ENCODE data around the gene ABHD16B.

The ABHD16B gene

DNA sequence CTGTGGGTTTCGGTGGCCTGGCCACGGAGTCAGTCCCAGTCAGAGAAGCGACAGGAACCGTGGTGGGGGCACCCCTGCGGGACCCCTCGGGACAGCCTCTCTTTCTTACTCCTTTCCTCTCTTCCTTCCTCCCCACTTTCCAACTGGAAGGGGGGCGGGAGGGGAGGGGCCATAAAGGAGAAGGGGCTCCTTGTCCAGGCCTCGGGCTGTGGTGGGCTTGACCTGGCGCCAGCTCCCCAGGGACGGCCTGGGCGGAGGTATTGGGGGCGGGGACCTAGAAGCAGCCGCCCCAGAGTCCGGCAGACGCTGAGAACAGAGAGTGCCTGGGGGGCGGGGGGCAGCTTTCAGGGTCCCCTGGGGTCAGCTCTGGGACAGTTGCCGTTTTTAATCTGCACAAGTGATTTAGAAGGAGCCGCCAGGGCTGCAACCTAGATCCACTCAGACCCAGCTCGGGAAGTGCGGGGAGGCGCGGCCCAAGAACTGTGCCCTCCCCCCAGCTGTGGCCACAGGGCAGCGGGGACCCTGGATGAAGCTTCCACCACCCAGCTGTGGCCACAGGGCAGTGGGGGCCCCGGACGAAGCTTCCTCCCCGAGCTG is 6.4 kb upstream of the ABHD16B start:
- Histone ChIP-seq H3K4me1 (ENCODE audit: control insufficient read depth in 2 of 2, insufficient read depth in 2 of 2, low read length in 2 of 2) (peaks cover 23 to 24% of the 10 kb centered on the region in 2 donors), H3K36me3 (ENCODE audit: control insufficient read depth in 2 of 2, insufficient read depth in 2 of 2, low read length in 2 of 2) (no peaks in the 10 kb centered on the region), H3K9ac (ENCODE audit: low read depth in 1 of 2, low read length in 2 of 2) (peak overlapping the region in 1 of 2 donors; percentile 56)

DNA sequence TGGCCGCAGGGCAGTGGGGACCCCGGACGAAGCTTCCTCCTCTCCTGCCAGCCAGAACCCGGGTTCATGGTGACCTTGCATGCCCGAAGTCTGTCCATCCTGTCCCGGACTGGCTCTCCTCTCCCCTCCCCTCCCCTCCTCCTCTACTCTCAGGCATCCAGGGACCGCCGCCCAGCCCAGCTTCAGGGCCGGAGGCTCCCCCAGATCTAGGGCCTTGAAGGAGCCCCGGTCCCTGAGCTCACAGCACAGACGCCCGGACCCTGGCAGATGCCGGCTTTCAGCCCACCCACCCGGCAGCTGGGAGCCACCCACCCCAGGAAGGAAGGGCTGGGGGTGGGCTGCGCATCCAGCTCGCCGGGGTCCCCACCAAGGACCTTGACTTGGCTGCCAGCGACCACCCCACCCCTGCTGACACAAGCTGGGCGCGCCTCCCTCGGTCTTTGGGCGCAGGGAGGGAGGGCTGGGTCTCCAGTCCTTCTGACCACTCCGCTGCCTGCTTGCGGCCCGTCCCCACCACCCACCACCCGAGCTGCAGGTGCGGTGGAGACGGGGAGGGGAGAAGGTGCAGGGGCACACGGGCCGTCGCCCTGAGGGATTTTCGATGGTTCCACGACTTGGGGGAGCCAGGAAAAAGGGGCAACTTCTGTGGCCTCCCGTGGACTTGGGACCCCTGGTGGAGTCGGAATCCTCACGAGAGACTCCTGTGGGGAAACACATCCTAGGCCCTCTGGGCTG is 5.8 kb upstream of the ABHD16B start:
- Histone ChIP-seq H3K4me3 (ENCODE audit: low read length in 2 of 2) (no peak overlapping the region), H3K9me3 (ENCODE audit: control insufficient read depth in 2 of 2, low read length in 2 of 2) (no peaks in the 10 kb centered on the region), H3K27me3 (ENCODE audit: control insufficient read depth in 2 of 2, insufficient read depth in 2 of 2, low read length in 2 of 2) (peaks cover 10 to 21% of the 10 kb centered on the region in 2 donors), H3K36me3 (ENCODE audit: control insufficient read depth in 2 of 2, insufficient read depth in 2 of 2, low read length in 2 of 2) (no peaks in the 10 kb centered on the region), H3K4me1 (ENCODE audit: control insufficient read depth in 2 of 2, insufficient read depth in 2 of 2, low read length in 2 of 2) (peaks cover 23 to 24% of the 10 kb centered on the region in 2 donors), H3K27ac (ENCODE audit: low read depth in 2 of 2, low read length in 2 of 2) (no peak overlapping the region), H3K9ac (ENCODE audit: low read depth in 1 of 2, low read length in 2 of 2) (no peak overlapping the region)

More for the DNA sequence above, 6.4 kb upstream of the ABHD16B start:
- Histone ChIP-seq H3K9me3 (ENCODE audit: control insufficient read depth in 2 of 2, low read length in 2 of 2) (no peaks in the 10 kb centered on the region), H3K4me3 (ENCODE audit: low read length in 2 of 2) (no peak overlapping the region), H3K27me3 (ENCODE audit: control insufficient read depth in 2 of 2, insufficient read depth in 2 of 2, low read length in 2 of 2) (peaks cover 10 to 21% of the 10 kb centered on the region in 2 donors), H3K27ac (ENCODE audit: low read depth in 2 of 2, low read length in 2 of 2) (peak overlapping the region in 1 of 2 donors; percentile 56)

DNA sequence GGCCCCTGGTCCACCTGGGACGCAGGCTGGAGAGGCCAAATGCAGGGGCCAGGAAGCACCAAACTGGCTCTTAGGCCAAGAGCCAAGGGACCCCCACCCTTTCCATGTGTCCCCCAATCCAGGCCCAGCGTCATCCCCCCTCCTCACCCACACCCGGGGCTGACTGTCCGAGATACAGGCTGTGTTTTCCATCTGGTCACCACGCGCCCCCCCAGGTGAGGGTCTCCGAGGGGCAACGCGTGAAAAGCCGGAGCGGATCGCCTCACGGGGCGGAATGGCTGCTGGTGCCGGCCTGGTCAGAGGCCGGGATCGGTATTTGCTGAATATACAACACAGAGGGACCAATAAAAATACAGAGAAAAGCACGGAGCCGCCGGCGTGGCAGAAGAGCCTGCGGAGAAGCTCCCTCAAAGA is 5.2 kb upstream of the ABHD16B start:
- no peaks in the 10 kb centered on the region for H3K9me3 ChIP-seq (ENCODE audit: control insufficient read depth in 2 of 2, low read length in 2 of 2)
- no peak overlapping the region for H3K4me3 ChIP-seq (ENCODE audit: low read length in 2 of 2)
- peaks cover 21 to 24% of the 10 kb centered on the region in 2 donors for H3K4me1 ChIP-seq (ENCODE audit: control insufficient read depth in 2 of 2, insufficient read depth in 2 of 2, low read length in 2 of 2)
- H3K36me3 ChIP-seq (ENCODE audit: control insufficient read depth in 2 of 2, insufficient read depth in 2 of 2, low read length in 2 of 2), result peaks cover 0 to under 1% of the 10 kb centered on the region in 2 donors
- H3K27ac ChIP-seq (ENCODE audit: low read depth in 2 of 2, low read length in 2 of 2), result no peak overlapping the region
- no peak overlapping the region for H3K9ac ChIP-seq (ENCODE audit: low read depth in 1 of 2, low read length in 2 of 2)
- H3K27me3 ChIP-seq (ENCODE audit: control insufficient read depth in 2 of 2, insufficient read depth in 2 of 2, low read length in 2 of 2), result peaks cover 10 to 21% of the 10 kb centered on the region in 2 donors

DNA sequence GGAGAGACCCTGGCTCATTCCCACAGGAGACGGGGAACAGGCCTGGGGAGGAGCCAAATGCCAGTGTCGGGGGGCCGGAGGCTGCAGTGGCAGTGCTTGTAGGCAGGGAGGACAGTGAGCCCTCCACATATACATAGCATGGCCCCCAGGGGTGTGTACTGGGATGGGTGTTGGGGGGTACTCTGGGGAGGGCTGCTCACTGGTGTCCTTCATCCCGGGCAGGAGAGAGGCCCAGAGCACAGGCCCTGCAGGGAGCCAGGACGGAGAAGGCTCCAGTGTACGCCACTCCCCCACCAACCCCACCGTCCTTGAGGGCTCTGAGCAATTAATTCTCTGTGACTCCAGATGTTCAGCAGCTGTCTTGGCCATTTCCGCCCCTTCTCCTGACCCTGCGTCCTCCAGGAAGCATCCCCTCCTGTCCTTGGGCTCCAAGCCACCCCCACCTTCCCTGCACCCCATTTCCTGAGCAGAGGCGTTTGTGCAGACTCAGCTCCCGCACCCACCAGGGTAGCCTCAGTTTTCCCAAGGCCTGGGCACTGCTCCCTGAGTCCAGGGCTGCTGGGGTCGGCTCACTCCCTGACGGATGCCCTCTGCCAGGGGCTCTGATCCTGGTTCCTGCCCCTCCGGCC is 3.4 kb upstream of the ABHD16B start:
- Histone ChIP-seq H3K9ac (ENCODE audit: low read depth in 1 of 2, low read length in 2 of 2) (no peak overlapping the region), H3K4me1 (ENCODE audit: control insufficient read depth in 2 of 2, insufficient read depth in 2 of 2, low read length in 2 of 2) (peaks cover 21 to 24% of the 10 kb centered on the region in 2 donors), H3K36me3 (ENCODE audit: control insufficient read depth in 2 of 2, insufficient read depth in 2 of 2, low read length in 2 of 2) (peaks cover 5 to 11% of the 10 kb centered on the region in 2 donors), H3K4me3 (ENCODE audit: low read length in 2 of 2) (no peak overlapping the region), H3K9me3 (ENCODE audit: control insufficient read depth in 2 of 2, low read length in 2 of 2) (no peaks in the 10 kb centered on the region), H3K27ac (ENCODE audit: low read depth in 2 of 2, low read length in 2 of 2) (peak overlapping the region in 1 of 2 donors; percentile 59), H3K27me3 (ENCODE audit: control insufficient read depth in 2 of 2, insufficient read depth in 2 of 2, low read length in 2 of 2) (peaks cover 10 to 21% of the 10 kb centered on the region in 2 donors)

DNA sequence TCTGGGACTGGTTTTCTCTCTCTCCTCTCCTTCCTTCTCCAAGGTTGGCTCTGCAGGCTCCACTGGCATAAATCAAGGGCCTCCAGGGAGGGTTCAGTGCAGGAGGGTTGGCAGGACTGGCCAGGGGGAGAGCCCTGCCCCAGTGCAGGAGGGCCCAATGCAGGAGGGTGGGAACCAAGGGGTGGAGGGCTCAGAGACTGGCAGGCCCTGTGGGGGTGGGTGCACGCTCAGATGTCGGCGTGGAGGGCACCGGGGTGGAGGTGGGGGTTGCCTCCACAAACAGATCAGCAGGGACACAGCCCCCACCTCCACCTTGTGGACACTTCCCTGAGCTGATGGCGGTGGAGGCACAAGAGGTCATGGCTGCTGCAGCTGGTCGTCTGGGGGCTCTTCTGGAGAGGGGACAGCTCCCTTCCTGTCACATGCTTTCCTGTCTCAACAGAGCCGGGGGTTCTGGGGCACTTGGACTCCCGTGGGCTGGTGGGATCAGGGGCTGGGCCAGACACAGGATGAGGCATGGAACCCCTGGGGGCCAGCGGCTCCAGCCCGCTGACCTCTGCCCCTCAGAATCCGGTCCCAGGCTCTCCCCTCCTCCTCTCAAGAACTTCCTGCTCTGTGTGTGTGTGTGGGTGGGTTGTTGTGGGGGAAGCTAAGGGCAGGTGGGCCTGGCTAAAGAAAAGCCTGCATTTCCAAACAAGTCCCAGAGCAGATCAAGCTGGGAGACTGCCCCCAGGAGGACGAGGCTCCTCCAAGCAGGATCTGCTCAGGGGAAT is 2.7 kb upstream of the ABHD16B start:
- H3K9ac ChIP-seq (ENCODE audit: low read depth in 1 of 2, low read length in 2 of 2), result no peak overlapping the region
- peaks cover 5 to 11% of the 10 kb centered on the region in 2 donors for H3K36me3 ChIP-seq (ENCODE audit: control insufficient read depth in 2 of 2, insufficient read depth in 2 of 2, low read length in 2 of 2)
- H3K4me1 ChIP-seq (ENCODE audit: control insufficient read depth in 2 of 2, insufficient read depth in 2 of 2, low read length in 2 of 2), result peaks cover 26 to 29% of the 10 kb centered on the region in 2 donors
- H3K27me3 ChIP-seq (ENCODE audit: control insufficient read depth in 2 of 2, insufficient read depth in 2 of 2, low read length in 2 of 2), result peaks cover 10 to 21% of the 10 kb centered on the region in 2 donors
- no peak overlapping the region for H3K4me3 ChIP-seq (ENCODE audit: low read length in 2 of 2)
- H3K9me3 ChIP-seq (ENCODE audit: control insufficient read depth in 2 of 2, low read length in 2 of 2), result no peaks in the 10 kb centered on the region
- peak overlapping the region; percentile 34 to 59 for H3K27ac ChIP-seq (ENCODE audit: low read depth in 2 of 2, low read length in 2 of 2)

DNA sequence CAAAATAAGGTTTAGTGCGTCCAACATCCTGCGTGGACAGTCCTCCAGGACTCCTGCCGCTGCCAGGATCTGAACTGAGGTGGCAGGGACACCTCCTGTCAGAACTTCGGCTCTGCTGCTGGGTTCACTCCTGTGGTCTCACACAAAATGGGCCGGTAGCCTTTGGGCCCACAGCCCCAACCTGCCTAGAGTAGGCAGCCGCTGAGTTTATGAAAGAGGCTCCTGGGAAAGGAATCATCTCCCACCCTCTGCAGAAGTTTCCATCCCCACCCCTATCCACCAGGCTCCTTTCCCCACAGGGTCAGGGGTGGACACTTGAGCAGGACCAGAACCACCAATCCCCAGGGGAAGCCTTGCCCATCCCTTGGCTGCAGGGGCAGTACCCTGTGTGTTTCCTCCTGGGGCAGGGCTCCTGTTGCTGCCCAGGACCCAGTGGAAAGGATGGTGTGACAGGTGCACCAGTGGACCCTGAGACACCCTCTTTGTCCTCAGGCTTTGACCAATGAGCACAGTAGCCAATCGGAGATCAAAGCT is 2.1 kb upstream of the ABHD16B start:
- Histone ChIP-seq H3K4me3 (ENCODE audit: low read length in 2 of 2) (no peak overlapping the region), H3K36me3 (ENCODE audit: control insufficient read depth in 2 of 2, insufficient read depth in 2 of 2, low read length in 2 of 2) (peaks cover 5 to 11% of the 10 kb centered on the region in 2 donors), H3K9ac (ENCODE audit: low read depth in 1 of 2, low read length in 2 of 2) (no peak overlapping the region), H3K27me3 (ENCODE audit: control insufficient read depth in 2 of 2, insufficient read depth in 2 of 2, low read length in 2 of 2) (peaks cover 10 to 21% of the 10 kb centered on the region in 2 donors), H3K27ac (ENCODE audit: low read depth in 2 of 2, low read length in 2 of 2) (peak overlapping the region; percentile 34 to 59), H3K4me1 (ENCODE audit: control insufficient read depth in 2 of 2, insufficient read depth in 2 of 2, low read length in 2 of 2) (peaks cover 23 to 30% of the 10 kb centered on the region in 2 donors), H3K9me3 (ENCODE audit: control insufficient read depth in 2 of 2, low read length in 2 of 2) (no peaks in the 10 kb centered on the region)

DNA sequence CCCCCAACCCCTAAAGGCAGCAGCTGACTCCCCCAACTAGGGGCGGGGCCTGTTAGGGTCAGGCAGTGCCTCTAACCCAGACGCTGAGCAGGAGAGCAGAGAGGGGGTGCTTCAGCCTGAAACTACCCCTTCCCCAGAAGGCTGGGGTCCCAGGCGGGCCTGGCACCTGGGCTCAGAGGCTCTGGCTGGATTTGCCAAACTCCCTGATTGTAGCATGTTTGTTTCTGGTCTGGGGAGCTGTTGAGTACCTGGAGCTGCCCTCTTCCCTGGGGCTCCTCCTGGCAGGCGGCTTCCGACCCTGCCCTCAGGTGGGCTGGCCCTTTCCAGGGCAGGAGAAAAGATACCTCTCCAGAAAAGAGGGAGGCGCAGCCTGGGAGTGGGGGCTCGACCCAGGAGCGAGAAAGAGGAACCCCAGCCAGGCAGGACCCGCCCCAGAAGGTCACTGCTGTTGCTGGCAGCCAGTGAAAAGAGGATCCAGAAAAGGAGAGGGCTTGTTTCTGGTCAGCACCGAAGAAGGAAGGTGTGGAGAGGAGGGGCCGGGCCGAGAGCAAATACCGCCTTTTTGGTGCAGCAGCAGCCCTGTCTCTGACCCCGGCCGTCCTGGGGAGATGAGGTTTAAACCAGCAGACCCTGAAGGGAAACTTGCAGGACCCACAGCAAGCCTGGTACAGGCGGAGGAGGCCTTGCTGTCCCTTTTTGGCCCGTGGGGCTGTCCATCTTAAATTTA is 810 bp upstream of the ABHD16B start:
- Histone ChIP-seq H3K27me3 (ENCODE audit: control insufficient read depth in 2 of 2, insufficient read depth in 2 of 2, low read length in 2 of 2) (peaks cover 10 to 20% of the 10 kb centered on the region in 2 donors), H3K9ac (ENCODE audit: low read depth in 1 of 2, low read length in 2 of 2) (no peak overlapping the region), H3K36me3 (ENCODE audit: control insufficient read depth in 2 of 2, insufficient read depth in 2 of 2, low read length in 2 of 2) (peaks cover 5 to 11% of the 10 kb centered on the region in 2 donors), H3K9me3 (ENCODE audit: control insufficient read depth in 2 of 2, low read length in 2 of 2) (no peaks in the 10 kb centered on the region), H3K4me1 (ENCODE audit: control insufficient read depth in 2 of 2, insufficient read depth in 2 of 2, low read length in 2 of 2) (peaks cover 21 to 24% of the 10 kb centered on the region in 2 donors), H3K4me3 (ENCODE audit: low read length in 2 of 2) (no peak overlapping the region), H3K27ac (ENCODE audit: low read depth in 2 of 2, low read length in 2 of 2) (no peak overlapping the region)

DNA sequence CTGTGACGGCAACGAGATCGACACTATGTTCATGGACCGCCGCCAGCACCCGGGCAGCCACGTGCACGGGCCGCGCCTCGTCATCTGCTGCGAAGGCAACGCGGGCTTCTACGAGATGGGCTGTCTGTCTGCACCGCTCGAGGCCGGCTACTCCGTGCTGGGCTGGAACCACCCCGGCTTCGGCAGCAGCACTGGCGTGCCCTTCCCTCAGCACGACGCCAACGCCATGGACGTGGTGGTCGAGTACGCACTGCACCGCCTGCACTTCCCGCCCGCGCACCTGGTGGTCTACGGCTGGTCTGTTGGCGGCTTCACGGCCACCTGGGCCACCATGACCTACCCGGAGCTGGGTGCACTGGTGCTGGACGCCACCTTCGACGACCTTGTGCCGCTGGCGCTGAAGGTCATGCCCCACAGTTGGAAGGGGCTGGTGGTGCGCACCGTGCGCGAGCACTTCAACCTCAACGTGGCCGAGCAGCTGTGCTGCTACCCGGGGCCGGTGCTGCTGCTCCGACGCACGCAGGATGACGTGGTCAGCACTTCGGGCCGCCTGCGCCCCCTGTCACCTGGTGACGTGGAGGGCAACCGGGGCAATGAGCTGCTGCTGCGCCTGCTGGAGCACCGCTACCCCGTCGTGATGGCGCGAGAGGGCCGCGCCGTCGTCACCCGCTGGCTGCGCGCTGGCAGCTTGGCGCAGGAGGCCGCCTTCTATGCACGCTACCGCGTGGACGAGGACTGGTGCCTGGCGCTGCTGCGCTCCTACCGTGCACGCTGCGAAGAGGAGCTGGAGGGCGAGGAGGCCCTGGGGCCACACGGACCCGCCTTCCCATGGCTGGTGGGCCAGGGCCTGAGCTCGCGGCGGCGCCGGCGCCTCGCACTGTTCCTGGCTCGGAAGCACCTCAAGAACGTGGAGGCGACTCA is 943 bp downstream of the ABHD16B start:
- no peak overlapping the region for H3K27ac ChIP-seq (ENCODE audit: low read depth in 2 of 2, low read length in 2 of 2)
- H3K36me3 ChIP-seq (ENCODE audit: control insufficient read depth in 2 of 2, insufficient read depth in 2 of 2, low read length in 2 of 2), result peaks cover 5 to 11% of the 10 kb centered on the region in 2 donors
- no peak overlapping the region for H3K9ac ChIP-seq (ENCODE audit: low read depth in 1 of 2, low read length in 2 of 2)
- H3K4me1 ChIP-seq (ENCODE audit: control insufficient read depth in 2 of 2, insufficient read depth in 2 of 2, low read length in 2 of 2), result peaks cover 30% of the 10 kb centered on the region in 2 donors
- H3K27me3 ChIP-seq (ENCODE audit: control insufficient read depth in 2 of 2, insufficient read depth in 2 of 2, low read length in 2 of 2), result peaks cover 6 to 8% of the 10 kb centered on the region in 2 donors
- no peaks in the 10 kb centered on the region for H3K9me3 ChIP-seq (ENCODE audit: control insufficient read depth in 2 of 2, low read length in 2 of 2)
- no peak overlapping the region for H3K4me3 ChIP-seq (ENCODE audit: low read length in 2 of 2)
